ENCODE data around the gene ARHGAP10.
"Not testable (repeated sequence)": the region's sequence is repeated elsewhere in the genome, so short reads cannot be mapped to it uniquely, and the experiment has no call there.

The ARHGAP10 gene

DNA sequence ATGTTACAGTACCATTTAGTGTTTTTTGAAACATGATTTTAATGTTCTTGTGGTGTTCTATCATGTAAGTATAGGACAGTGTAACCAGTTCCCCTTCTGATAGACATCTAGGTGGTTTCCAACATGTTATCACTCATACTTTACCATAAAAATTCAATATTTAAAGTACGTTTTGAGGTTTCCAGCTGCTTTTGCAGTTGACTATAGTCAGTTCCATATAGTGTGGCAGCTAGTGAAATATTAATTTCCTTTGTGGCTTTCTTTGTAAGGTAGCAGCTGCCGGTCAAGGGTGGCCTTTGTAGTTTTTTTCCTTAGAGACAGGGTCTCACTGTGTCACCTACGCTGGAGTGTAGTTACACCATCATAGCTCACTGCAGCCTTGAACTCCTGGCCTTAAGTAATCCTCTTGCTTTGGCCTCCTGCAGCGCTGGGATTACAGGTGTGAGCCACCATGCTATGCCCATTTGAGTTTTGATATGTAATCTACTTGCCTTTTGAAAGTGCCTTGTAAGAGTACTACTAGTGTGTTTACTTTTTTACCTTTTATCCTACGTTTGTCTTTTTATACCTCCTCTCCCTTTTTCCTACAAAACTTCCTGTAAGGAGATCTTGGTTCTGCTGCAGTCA, 63.0 kb downstream of the ARHGAP10 start:
- DNase-seq (ENCODE audit: low spot score) = no peak

DNA sequence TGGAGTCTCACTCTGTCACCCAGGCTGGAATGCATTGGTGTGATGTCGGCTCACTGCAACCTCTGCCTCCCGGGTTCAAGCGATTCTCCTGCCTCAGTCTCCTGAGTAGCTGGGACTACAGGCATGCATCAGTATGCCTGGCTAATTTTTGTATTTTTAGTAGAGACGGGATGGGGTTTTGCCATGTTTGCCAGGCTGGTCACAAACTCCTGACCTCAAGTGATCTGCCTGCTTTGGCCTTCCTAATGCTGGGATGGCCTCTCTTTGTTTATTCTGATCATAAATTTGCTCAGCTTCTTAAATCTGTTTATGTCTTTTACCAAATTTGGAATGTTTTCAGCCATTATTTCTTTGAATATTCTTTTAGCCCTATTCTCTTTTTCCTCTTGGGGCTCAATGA, 67.2 kb downstream of the ARHGAP10 start:
- not testable (repeated sequence) for DNase-seq (ENCODE audit: low spot score)

DNA sequence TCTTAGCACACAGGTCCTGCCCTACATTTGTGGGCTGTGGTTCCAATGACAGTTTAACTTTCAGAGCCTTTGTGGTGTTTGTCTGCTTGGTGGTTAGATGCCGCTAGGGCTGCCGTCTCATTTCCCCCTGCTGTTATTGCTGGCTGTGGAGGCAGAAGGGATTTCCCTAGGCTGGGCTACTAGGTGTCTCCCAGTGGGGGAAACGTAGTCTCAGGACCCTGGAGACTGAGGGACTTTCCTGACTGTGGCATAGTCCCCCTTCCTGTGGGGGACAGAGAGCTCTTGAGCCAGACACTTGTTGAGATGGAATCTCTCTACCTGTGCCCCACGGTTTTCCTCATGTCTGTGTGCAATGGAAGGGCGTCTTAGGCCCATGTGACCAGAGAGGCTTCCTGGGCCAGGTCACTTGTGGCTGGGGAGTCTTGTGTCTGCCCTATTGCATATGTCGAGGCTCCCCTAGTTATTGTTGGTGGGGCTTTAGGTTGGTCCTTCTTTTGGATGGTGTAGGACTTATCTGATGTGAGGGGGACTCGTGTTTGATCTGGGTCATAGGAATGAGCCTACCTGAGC, 68.2 kb downstream of the ARHGAP10 start:
- DNase-seq (ENCODE audit: low spot score) = no peak

DNA sequence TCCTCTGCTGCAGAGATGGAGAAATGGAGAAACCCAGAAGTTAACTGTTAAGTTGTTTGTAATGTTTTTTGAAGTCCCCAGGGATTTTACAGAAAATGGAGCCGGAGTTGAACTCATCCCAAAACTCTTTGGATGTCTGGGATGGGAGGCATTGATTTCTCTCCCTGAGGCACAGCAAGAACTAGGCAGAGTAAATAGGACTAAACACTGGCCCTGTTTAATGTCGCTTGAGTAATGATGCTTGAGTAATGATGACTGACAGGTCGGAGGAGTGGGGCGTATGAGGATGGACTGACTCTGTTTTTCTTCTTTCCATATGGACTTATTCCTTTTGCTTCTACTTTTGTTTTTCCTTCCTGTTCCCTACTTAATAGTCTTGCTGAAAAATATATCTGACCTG, 69.9 kb downstream of the ARHGAP10 start:
- DNase-seq (ENCODE audit: low spot score) = no peak

DNA sequence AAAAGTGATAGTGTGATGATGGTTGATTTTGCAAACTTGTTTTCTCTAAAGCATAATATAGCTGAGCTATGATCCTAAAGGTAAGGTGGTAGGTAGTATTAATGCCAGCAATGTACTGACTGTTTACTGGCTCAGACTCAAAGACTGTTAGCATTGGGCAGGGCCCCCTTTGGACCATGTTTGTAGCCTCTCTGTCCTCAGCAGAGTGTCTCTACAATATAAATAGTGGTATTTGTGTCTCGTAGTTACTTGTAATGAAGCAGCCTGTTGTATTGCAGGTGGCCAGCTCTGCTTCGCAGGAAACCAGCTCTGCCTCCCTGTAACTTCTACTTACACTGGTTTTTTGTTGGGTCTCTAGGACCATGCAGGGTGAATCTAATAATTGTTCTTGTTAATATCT, 70.5 kb downstream of the ARHGAP10 start:
- DNase-seq (ENCODE audit: low spot score) = no peak

DNA sequence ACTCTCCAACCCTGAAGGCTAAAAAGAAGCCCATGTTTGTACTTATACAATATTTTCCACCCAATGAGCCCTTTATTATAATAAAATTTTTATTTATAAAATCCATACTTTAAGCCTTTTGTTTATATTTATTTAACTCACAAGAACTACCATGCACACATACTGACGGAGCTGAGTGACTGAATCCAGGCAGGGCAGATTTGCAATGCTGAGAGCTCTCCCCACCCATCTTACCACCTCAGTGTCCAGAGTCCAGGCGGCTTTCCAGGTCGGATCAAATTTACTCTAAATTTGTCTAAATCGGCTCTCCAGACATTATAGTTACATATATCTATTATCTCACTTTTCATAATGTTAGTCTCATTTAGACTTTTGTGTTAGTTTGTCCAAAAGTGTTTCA, 74.1 kb downstream of the ARHGAP10 start:
- DNase-seq (ENCODE audit: low spot score) = no peak

DNA sequence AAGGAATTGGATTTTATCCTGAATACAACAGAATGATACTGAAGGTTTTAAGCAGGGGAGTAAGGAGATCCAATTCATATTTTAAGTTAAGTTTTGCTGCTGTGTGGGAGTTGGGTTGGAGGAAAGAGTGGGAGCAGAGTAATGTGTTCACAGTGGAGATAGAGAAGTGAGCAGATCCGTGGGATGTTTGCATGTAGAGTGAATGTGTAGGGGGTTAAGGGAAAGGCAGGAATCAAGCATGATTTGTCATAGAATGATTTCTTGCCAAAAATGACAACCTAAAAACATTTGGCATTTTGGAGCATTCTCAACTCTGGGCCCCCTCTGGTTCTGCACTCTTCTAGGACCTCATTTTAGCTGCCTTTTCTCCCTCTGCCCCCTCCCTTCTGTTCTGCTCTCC, 76.6 kb downstream of the ARHGAP10 start:
- DNase-seq (ENCODE audit: low spot score) = no peak

DNA sequence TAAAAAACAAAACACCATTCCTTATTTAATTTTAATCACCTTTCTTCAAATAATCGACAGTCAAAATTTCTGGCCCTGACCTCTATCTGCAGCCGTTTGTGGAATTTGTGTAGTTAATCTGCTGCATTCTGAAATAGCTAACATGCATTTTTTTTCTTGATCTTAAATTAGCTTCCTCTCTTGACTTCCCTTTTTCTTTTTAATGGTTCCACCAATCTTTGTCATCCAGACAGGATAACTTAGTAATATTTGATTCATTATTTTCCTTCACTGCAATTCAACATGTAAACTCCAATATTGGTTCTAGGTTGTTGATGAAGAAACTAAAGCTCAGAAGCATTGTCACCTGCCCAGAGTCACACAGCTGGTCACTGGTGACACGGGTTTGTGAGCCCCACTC, 77.3 kb downstream of the ARHGAP10 start:
- DNase-seq (ENCODE audit: low spot score) = no peak

DNA sequence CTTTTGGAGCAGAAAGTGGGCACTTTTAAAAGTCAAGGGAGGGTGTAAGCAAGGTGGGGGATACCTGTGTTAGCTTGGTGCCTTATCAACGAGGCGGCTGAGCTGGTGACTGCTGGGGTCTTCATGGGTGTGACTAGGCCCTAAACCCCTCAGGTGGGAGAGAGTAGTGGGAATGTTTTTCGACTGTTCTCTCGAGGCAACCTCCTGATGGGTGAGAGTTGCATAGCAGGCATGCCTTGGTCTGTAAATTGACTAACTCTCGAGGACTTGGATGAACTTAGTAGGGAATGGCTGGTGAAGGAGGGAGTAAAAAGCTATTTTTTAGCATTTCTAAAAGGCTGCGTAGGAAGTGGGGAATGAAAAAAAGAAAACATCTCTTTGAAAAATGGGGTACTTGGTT, 80.0 kb downstream of the ARHGAP10 start:
- no peak for DNase-seq (ENCODE audit: low spot score)

DNA sequence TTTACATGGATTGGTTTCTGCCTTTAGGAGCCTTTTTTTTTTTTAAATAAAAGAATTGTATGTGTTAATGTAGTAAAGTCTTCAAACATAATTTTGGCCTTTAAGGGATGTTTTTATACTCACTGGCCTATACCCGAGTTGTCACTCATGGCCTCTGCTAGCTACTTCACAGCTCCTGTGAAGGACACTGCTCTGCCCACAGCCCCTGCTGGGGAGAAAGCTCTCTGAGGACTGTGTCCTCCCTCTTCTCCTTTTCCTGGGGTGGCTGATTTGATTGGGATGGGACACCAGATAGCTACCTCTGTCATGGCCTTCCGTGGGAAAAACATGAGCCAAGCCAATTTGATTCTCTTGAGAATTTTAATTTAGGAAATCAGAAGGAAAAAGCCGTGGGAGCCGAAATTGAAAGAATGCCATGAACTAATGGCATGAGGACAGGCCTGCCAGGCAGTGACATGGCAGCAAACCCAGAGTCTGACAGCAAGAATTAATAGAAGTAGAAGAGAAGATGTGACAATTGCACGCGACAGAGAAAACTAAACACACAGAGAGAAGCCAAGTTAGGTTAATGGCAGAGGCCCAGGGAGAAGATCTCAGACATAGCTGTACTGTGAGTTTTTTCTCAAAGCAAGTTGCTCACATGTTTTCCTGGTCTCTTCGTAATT, 81.4 kb downstream of the ARHGAP10 start:
- no peak for DNase-seq (ENCODE audit: low spot score)

DNA sequence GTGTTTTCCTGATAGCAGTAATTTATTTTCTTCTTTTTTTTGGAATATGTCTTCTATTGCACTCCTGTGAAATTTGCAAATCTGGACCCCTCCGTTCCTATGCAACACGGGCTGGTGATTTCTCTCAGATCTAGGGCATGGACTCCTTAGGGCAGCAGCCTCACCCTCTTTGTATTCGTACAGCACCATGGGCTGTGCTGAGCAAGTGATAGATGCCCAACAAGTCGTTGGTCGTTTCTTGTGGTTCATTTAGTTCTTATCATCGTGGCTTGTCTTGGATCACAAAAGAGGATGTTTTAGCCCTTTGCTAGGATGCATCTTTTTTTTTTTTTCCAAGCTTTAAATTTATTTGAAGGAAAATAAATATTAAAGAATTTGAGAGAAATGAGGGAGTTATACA, 82.1 kb downstream of the ARHGAP10 start:
- DNase-seq (ENCODE audit: low spot score) = no peak

DNA sequence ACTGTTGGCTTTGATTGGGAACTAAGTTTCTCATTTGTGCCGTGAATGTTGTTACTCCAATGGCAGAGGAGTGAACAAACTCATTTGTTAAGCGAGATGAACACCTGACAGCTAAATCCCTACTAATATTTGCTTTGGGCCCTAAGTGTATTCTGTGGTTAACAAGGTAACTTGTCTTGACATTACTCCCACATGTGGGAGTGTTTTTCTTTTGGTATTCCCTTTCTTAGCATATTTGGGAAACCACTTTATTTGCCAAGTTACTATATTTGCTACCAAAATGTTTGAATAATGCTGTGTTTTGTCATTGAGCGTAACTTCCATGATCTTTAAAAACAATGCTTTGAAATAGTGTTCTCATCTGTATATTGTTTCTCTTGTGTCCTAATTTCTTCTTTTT, 82.5 kb downstream of the ARHGAP10 start:
- DNase-seq (ENCODE audit: low spot score) = no peak

DNA sequence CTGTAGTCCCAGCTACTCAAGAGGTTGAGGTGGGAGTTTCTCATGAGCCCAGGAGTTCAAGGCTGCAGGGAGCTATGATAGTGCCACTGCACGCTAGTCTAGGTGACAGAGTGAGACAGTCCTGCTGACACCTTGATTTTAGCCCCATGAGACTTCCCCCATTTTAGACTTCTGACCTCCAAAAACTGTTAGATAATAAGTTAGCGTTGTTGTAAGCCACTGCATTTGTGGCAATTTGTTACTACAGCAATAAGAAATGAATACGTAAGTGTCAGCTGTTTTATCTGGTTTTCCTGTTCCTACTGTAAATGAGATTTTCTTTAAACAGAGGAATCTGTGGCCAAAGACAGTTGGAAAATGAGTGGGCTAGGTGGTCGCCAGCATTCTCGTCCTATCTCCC, 83.9 kb downstream of the ARHGAP10 start:
- DNase-seq (ENCODE audit: low spot score) = no peak

DNA sequence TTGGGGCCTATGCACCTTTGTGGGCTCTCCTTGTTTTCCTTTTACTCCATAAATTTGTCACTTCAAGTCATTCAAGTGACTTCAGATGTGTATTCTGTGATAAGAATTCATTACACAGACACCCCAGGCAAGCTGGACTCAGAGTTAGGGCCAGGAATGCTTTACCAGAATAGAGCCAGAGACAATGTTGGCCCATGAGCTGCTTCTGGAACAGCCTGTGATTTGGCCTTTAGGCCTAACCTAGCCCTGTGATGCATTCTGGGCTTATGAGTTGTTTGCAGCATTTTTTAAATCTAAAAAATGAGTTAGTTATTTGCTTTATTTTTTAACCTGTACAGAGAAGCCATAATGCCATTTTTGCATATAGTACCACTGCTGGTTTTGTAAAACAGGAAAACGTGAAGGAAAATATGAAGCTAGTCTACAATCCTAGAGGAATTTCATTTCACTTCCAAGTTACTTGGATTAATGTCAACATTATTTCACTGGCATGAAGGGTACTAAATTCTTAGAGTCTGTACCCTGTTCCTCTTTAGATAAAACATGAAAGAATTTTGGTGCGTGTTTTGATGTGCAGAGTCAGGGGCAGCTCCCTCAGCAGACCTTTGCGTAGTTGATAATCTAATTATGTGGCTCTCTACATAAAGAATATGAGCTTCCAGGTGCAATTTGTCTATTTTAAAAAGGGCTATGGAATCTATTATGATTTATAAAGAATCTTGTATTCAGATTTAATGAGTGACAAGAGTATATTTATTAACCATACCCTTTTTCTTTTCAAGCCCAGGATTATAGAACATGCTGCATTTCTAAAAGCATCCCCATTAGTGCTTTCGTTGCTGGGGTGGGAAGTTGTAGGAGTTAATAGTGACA, 84.7 kb downstream of the ARHGAP10 start:
- no peak for DNase-seq (ENCODE audit: low spot score)

DNA sequence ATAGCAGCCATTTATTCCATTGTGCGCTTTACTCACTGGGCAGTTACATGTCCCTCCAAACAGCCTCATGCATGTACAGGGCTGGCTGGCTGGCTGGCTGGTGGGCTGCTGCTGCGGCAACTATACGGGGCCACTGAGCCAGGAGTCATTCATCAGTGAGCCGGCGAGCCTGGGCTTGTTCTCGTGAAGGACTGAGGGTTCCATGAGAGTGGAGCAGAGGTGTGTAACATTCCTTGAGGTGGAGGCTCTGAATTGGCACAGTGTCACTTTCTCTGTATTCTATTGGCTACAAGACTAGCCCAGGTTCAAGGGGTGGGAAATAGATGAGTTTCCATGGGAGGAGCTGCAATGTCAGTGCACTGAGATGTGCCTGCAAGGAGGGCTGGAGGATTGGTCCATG, 89.1 kb downstream of the ARHGAP10 start:
- no peak for DNase-seq (ENCODE audit: low spot score)

DNA sequence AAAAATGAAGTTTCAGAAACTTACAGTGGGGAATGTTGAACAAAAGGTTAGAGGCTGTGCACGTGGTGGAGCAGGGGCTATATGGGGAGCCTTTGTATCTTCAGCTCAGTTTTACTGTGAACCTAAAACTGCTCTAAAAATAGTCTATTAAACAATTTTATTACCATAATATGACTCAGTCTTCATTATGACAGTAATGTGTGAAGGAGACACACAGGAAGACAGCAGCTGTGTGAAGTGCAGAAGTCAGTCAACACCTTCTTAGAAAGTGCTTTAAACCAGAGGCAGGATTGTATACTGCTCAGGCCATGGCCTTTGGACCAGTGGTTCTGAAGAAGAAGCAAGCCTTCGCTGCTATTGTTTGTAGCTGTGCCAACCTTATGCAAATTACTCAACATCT, 89.7 kb downstream of the ARHGAP10 start:
- DNase-seq (ENCODE audit: low spot score) = no peak

DNA sequence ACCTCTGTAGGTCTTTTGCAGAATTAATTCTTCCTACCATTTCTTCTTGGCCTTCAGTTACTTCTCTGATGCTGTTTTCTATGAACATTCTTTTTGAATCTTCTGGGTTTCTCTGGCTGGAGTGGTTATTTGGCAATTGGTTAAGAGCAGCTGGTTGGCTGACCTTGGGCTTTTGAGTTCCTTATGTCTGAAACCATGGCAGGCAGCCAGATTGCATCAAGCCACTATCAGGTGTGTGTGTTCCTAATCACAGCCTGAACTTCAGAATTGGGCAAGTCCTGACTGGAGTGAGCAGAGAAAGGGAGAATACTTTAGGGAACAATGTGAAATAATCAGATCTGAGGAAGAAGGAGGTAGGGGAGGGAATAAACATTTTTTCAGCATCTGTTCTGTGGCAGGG, 90.2 kb downstream of the ARHGAP10 start:
- no peak for DNase-seq (ENCODE audit: low spot score)

DNA sequence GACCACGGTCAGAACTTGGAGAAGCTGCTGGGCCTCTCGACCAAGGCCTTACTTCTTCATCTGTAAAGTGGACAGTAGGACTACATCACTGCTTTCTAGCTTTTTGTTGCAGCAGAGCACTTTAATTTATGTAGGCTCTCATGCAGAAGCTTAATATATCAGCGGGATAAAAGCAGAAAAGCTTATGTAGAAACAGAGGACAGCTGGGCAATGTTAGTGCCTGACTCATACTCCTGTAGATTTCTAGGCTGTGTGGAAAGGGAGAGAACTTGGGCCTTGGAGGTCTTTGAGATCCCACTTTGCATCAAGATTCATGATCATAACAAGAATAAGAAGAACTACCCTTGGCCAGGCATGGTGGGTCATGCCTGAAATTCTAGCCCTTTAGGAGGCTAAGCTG, 91.2 kb downstream of the ARHGAP10 start:
- no peak for DNase-seq (ENCODE audit: low spot score)

DNA sequence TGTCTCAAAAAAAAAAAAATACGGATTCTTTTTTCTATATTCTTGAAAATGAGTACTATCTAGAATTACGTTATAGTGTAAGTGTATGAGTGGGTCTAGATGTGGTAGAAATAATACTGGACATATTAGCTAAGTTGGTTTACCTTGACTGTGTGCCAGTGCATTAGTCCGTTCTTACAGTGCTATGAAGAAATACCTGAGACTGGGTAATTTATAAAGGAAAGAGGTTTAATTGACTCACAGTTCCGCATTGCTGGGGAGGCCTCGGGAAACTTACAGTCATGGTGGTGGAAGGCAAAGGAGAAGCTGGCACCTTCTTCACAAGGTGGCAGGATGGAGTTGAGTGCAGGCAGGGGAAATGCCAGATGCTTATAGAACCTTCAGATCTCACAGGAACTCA, 92.4 kb downstream of the ARHGAP10 start:
- no peak for DNase-seq (ENCODE audit: low spot score)

DNA sequence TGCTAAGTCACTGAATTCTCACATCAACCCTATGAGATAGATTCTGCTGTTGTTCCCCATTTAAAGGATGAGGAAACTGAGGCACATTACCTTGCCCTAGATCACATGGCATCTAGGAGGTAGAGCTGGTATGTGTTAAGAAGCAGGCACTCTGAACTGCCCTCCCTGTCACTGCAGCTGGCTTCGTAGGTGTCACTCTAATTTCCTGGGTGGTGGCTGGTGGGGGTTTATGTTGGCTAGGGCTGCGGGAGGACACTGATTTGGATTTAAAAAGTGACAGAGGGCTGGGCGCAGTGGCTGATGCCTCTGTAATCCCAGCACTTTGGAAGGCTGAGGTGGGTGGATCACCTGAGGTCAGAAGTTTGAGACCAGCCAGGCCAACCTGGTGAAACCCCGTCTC, 93.0 kb downstream of the ARHGAP10 start:
- DNase-seq (ENCODE audit: low spot score) = no peak

DNA sequence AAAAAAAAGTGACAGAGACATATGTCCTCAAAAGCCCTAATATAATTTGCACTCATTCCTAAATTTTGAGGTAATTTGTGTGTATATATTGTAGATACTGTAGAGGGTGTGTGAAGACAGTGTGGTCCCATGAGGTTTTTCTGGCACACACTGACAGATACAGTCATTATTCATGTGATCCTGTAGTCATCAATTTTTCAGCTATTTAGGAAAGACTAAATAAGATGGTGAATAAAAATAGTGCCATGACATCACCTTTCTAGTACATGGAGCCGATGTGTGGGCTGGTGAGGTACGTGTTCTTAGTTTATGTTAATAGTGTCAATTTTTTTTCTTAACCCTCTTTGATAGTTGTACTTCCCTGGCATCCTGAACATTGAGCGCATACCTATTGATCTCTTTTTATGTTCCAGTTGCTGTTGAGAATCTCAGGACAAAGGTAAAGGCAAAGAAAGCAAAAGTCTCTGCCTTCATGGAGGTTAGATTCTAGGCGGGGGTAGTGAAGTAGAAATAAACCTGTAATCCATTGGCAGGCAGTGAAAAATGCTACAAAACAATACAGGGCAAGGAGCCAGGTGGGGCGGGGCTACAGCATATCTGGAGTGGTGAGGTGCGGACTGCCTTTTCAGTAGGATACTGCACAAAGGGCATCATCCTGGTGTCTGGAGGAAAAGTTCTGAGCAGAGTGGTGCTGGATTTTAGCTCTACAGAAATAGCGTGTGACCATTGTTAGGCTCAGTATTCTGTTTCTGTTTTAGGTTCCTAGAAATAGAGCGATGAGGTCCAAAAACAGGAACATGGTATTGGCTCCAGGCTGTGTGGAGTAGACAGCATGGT, 93.8 kb downstream of the ARHGAP10 start:
- no peak for DNase-seq (ENCODE audit: low spot score)

DNA sequence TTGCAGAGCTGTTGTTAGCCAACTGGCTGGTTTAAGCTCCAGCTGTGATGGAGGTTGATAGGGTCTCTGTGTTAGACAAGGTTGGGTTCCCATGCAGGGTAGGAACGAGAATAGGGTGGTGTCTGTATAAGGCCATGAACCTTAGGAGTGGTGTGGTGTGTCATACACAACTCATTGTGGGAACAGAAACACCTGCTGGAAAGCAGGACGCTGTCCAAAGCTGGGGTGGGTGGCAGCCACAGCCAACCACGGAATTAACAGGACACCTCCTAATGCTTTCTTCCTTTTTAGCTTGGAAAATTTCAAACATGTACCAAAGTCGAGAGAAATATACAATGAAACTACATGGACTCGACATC, 94.4 kb downstream of the ARHGAP10 start:
- no peak for DNase-seq (ENCODE audit: low spot score)
